SK-N-MC (cell line): ENCODE data around the gene AADAC.
"Not testable (repeated sequence)": the region's sequence is repeated elsewhere in the genome, so short reads cannot be mapped to it uniquely, and the experiment has no call there.

Source experiments
- DNase-seq: peaks from one replicate; pipeline ENCODE4 v3.0.0-alpha.2; 2011; ENCODE audit warnings: low read depth, low spot score
- H3K27ac ChIP-seq: fragments of 200-600 bp; sonication (generic); 2 replicates; pipeline ENCODE4 v1.5.1; 2016; ENCODE audit warnings: mixed run types
- H3K36me3 ChIP-seq: fragments of 200-600 bp; sonication (generic); 2 replicates; pipeline ENCODE4 v1.6.1; 2017; ENCODE audit warnings: antibody characterized with exemption, low read length, mixed read lengths; ENCODE audit not compliant: insufficient read depth
- H3K4me3 ChIP-seq: fragments of 200-600 bp; sonication (generic); 2 replicates; pipeline ENCODE4 v1.5.1; 2016
- H3K9ac ChIP-seq: fragments of 200-600 bp; sonication (generic); 2 replicates; pipeline ENCODE4 v1.8.0; 2017; ENCODE audit warnings: mixed run types, mixed read lengths; ENCODE audit not compliant: insufficient read length
- H3K9me3 ChIP-seq: fragments of 200-600 bp; sonication (generic); 2 replicates; pipeline ENCODE4 v1.6.1; 2017; ENCODE audit warnings: low read depth, mild to moderate bottlenecking, antibody characterized with exemption, low read length, moderate library complexity, mixed read lengths
- EZH2 ChIP-seq: fragments of 200-600 bp; sonication (generic); IDR thresholded peaks from one replicate; pipeline ENCODE4 v1.6.1; 2017; ENCODE audit warnings: antibody characterized with exemption
- FOXP2 ChIP-seq: optimal IDR thresholded peaks from 2 replicates; pipeline ENCODE3; 2011; ENCODE audit warnings: mild to moderate bottlenecking, moderate library complexity; ENCODE audit not compliant: insufficient read depth; ENCODE audit errors: extremely low read length, control extremely low read depth
- POLR2AphosphoS5 ChIP-seq: IDR thresholded peaks from 2 replicates; pipeline ENCODE4 v1.6.1; 2012; ENCODE audit warnings: mild to moderate bottlenecking, low read depth, low read length, borderline replicate concordance

Gene AADAC

DNA sequence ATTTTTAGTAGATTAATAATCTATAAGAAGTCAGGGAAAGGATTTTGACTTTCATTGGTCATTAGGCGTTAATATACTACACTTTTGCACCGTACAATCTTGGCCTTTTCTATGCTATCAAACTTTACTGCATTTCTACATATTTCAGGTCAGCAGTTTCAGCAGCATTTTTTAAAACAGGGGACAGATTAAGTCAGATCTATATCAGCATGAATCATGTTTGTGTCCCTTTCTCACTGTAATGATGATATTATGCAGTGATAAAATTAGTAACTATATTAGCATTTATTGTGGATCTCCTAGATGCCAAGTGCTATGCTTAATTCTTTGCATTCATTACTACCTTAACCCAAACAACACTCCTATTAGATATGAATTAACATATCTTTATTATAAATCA, 20.3 kb upstream of the AADAC start:
- H3K4me3 ChIP-seq, result no peak overlapping the region
- H3K9ac ChIP-seq, result no peak overlapping the region
- DNase-seq, result no peak
- no peaks in the 10 kb centered on the region for H3K36me3 ChIP-seq
- TF ChIP-seq EZH2, result no peak
- TF ChIP-seq POLR2AphosphoS5, result no peak
- H3K27ac ChIP-seq, result no peak overlapping the region
- peaks cover 9% of the 10 kb centered on the region; the same call in 1 of the 2 replicates for H3K9me3 ChIP-seq

DNA sequence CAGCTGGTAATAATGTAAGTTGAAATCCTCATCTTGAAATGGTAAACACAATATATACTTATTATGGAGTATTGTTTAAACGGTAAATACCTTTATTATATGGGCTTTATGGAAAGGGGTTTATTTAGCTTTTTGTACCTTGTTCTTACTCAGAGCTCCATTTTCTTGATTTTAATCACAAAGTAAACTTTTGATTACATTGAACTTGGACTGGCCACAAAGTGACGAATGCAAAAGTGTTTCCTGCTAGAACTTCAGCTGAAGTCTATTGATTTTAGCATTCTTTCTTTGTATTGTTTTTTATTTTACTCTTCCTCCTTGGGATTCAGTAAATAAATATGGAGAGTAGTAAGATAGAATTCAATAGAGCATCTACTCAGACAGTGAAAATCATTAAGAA, 19.8 kb upstream of the AADAC start:
- H3K27ac ChIP-seq, result no peak overlapping the region
- H3K9ac ChIP-seq, result no peak overlapping the region
- DNase-seq, result no peak
- H3K36me3 ChIP-seq, result no peaks in the 10 kb centered on the region
- no peak overlapping the region for H3K4me3 ChIP-seq
- peaks cover 9% of the 10 kb centered on the region; the same call in 1 of the 2 replicates for H3K9me3 ChIP-seq
- TF ChIP-seq FOXP2 (no peak), EZH2 (no peak), POLR2AphosphoS5 (no peak)

DNA sequence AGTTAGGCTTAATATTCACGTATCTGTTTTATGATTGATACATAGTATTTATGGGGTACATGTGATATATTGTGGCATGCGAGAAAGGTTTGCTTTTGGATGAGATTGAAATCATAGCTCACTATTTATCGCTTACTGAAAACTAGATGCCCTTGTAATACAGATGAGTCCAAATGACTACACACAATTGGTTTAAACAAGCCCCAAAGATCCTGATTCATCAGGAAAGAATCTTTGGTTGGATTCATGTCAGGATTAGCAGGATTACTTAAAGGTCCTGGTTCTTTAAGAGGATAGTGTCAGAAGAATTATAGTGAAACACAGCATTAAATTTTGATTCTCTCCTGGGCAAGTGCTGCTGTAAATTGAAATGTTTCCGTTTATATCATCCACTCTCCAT, 18.6 kb upstream of the AADAC start:
- Histone ChIP-seq H3K9me3 (peaks cover 9% of the 10 kb centered on the region; the same call in 1 of the 2 replicates), H3K4me3 (no peak overlapping the region), H3K9ac (no peak overlapping the region), H3K36me3 (no peaks in the 10 kb centered on the region), H3K27ac (no peak overlapping the region)
- no peak for TF ChIP-seq POLR2AphosphoS5
- no peak for TF ChIP-seq FOXP2
- no peak for TF ChIP-seq EZH2
- no peak for DNase-seq

DNA sequence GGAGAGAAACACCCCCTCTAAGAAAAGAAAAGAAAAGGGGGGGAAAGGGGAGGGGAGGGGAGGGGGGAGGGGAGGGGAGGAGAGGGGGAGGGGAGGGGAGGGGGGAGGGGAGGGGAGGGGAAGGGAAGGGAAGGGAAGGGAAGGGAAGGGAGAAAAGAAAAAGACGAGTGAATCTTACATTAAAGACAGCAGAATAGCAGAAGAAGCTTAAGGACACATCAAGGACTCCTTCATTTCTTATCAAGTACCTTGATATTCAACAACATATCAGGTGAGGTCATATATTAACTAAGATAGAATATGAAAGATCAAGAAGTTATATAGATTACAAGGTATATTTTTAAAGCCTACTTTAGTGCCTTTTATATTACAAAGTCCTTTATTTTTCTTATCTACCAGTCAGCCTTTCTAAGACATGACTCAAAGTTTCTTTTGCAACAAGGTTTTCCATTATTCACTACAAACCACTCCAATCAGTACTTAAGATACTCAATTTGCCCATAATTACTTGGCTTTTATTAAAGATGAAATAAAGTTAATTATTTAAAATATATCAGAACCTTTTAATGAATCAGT, 17.7 kb upstream of the AADAC start:
- DNase-seq, result no peak
- Histone ChIP-seq H3K4me3 (no peak overlapping the region), H3K36me3 (no peaks in the 10 kb centered on the region), H3K27ac (no peak overlapping the region), H3K9ac (no peak overlapping the region), H3K9me3 (0 out of 2 replicates have a peak, but pooled peaks cover 7% of the 10 kb centered on the region)
- TF ChIP-seq POLR2AphosphoS5 (no peak), EZH2 (no peak), FOXP2 (no peak)

DNA sequence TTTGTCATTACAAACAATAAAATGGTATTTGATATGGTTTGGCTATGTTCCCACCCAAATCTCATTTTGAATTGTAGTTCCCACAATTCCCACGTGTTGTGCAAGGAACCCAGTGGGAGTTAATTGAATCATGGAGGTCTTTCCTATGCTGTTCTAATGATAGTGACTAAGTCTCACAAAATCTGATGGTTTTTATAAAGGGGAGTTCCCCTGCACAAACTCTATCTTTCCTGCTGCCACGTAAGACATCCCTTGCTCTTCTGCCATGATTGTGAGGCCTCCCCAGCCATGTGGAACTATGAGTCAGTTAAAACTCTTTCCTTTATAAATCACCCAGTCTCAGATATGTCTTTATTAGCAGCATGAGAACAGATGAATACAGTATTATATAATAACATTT, 15.4 kb upstream of the AADAC start:
- no peak for DNase-seq
- Histone ChIP-seq H3K9me3 (no peaks in the 10 kb centered on the region), H3K9ac (no peak overlapping the region), H3K4me3 (no peak overlapping the region), H3K27ac (no peak overlapping the region), H3K36me3 (no peaks in the 10 kb centered on the region)
- no peak for TF ChIP-seq POLR2AphosphoS5
- TF ChIP-seq FOXP2, result no peak
- no peak for TF ChIP-seq EZH2

DNA sequence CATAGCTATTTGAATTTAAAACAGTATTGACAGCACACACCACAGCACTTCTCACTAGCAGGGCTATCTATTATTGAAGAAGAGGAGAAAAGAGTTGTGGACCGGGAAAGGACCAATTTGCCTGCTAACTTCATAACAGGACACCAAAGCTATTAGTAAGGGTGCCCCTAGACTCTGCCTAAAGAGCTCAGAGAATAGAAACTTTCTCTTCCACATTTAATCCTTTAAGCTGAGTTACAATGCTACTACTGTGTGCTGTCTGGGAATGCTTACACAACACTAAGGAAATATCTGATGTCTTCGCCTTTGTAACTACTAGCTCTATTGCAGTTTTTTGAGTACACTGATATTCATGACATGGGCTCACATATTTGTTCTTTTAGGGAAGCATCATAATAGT, 13.5 kb upstream of the AADAC start:
- no peaks in the 10 kb centered on the region for H3K9me3 ChIP-seq
- no peak for TF ChIP-seq EZH2
- no peak for TF ChIP-seq FOXP2
- TF ChIP-seq POLR2AphosphoS5, result no peak
- H3K9ac ChIP-seq, result no peak overlapping the region
- no peak overlapping the region for H3K4me3 ChIP-seq
- H3K36me3 ChIP-seq, result no peaks in the 10 kb centered on the region
- H3K27ac ChIP-seq, result no peak overlapping the region
- no peak for DNase-seq

DNA sequence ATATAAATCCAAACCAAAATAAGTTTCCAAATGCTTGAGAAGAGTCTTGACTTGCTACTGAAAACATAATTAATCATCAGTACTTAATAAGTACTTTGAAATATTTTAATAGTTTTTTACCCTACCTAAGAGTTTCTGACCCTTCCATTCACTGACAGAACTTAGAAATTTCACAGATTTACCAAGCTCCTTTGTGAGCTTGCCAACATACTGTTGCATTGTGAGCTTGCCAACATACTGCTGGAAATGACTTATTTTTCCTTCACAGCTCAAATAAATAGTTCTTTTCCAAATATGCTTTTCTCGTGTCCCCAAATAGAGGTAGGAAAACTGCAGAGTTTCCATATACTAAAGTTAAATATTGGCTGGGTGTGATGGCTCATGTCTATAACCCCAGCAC, 9.6 kb upstream of the AADAC start:
- no peak for DNase-seq
- no peaks in the 10 kb centered on the region; the same call in 1 of the 2 replicates for H3K9me3 ChIP-seq
- H3K36me3 ChIP-seq, result no peaks in the 10 kb centered on the region
- H3K4me3 ChIP-seq, result no peak overlapping the region
- H3K27ac ChIP-seq, result no peak overlapping the region
- TF ChIP-seq POLR2AphosphoS5 (no peak), FOXP2 (no peak), EZH2 (no peak)
- no peak overlapping the region for H3K9ac ChIP-seq

DNA sequence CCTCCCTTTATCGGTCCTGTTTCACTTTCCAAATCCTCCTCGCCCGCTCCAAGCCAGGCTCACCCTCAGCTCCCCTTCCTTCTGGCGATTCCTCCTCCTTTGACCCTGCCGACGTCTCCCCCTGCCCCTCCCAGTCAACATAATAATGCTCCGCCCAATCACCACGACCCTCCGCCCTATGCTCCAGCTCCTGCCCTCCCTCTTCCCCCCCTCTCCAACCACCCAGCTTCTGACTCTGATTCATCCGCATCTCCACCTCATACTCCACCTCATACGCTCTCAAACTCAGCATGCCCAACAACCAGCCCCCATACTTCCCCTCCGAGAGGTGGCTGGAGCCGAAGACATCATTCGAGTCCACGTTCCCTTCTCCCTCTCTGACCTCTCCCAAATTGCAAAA, 7.1 kb upstream of the AADAC start:
- Histone ChIP-seq H3K9ac (no peak overlapping the region), H3K36me3 (no peaks in the 10 kb centered on the region), H3K27ac (no peak overlapping the region), H3K4me3 (no peak overlapping the region), H3K9me3 (no peaks in the 10 kb centered on the region; the same call in 1 of the 2 replicates)
- DNase-seq, result no peak
- TF ChIP-seq EZH2 (no peak), POLR2AphosphoS5 (no peak), FOXP2 (no peak)

DNA sequence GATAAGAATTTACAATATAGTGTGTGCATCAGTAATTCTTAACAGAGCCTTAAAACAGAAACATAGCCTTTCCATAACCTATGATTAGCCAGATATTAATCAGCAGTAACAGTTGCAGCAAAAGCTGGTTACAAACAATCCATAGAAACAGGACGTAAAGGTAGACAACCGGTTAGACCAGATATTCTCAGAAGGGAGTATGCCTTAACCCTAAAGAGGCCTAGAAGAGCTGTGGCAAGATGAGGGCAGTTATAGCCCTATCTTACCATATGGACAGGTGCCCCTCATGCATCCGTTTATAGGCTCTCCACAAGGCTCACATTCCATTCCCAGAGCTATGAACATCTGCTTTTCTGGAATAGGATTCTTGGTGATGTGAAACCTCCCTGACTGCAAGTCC, 5.0 kb upstream of the AADAC start:
- DNase-seq, H3K36me3 ChIP-seq, H3K9me3 ChIP-seq, H3K9ac ChIP-seq, H3K4me3 ChIP-seq, H3K27ac ChIP-seq: not testable (repeated sequence)

DNA sequence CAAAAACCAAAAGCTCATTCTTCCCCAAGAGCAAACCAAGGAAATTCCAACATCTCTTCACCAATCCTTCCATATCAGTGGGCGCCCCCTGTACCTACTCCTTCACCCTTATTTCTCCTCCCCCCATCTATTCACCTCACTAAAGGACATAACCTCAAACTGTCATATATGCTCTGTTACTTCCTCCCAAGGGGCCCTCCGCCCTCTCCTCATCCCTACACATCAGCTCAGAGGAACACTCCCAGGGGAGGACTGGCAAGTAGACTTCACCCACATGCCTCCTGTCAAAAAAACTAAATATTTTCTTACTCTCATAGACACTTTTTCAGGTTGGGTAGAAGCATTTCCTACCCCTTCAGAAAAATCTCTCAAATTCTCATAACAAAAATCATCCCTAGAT, 2.4 kb upstream of the AADAC start:
- TF ChIP-seq EZH2 (no peak), POLR2AphosphoS5 (no peak), FOXP2 (no peak)
- Histone ChIP-seq H3K9ac (no peak overlapping the region), H3K9me3 (no peaks in the 10 kb centered on the region; the same call in 1 of the 2 replicates), H3K27ac (no peak overlapping the region), H3K4me3 (no peak overlapping the region), H3K36me3 (no peaks in the 10 kb centered on the region)
- no peak for DNase-seq
